BLaER1 treated with 17β-estradiol and CSF1 and Interleukin-3, amounts not matched to agents 10 nM and 100 nM (cell line): ENCODE results near the gene RASSF5.
A peak's percentile ranks its signal among the peaks of the same experiment; 100 is the strongest.

Experiments used
- H3K27ac ChIP-seq, 11 experiments: shearing (Covaris generic); formaldehyde crosslinking; 2 replicates each; pipeline ENCODE4 v1.8.1; 2022
- H3K27me3 ChIP-seq, 11 experiments: shearing (Covaris generic); formaldehyde crosslinking; 2 replicates each; pipeline ENCODE4 v1.8.1; 2022
- H3K36me3 ChIP-seq, 11 experiments: shearing (Covaris generic); formaldehyde crosslinking; 2 replicates each; pipeline ENCODE4 v1.8.1; 2022
- H3K4me1 ChIP-seq, 10 experiments: shearing (Covaris generic); formaldehyde crosslinking; 2 replicates each; pipeline ENCODE4 v1.8.1; 2022
- H3K4me2 ChIP-seq, 11 experiments: shearing (Covaris generic); formaldehyde crosslinking; 2 replicates each; pipeline ENCODE4 v1.8.1; 2022
- H3K4me3 ChIP-seq, 10 experiments: shearing (Covaris generic); formaldehyde crosslinking; 2 replicates each; pipeline ENCODE4 v1.8.1; 2022
- H3K9ac ChIP-seq, 11 experiments: shearing (Covaris generic); formaldehyde crosslinking; 2 replicates each; pipeline ENCODE4 v1.8.1; 2022
- H3K9me3 ChIP-seq, 11 experiments: shearing (Covaris generic); formaldehyde crosslinking; replicated peaks in 1 of 11; 2 replicates each; pipeline ENCODE4 v1.8.1; 2022
- H4K20me1 ChIP-seq, 11 experiments: shearing (Covaris generic); formaldehyde crosslinking; 2 replicates each; pipeline ENCODE4 v1.8.1; 2022
- Cebpa-rat ChIP-seq, 11 experiments: shearing (Covaris generic); IDR thresholded peaks; 2 replicates each; pipeline ENCODE4 v1.8.1; 2022

Gene RASSF5

DNA sequence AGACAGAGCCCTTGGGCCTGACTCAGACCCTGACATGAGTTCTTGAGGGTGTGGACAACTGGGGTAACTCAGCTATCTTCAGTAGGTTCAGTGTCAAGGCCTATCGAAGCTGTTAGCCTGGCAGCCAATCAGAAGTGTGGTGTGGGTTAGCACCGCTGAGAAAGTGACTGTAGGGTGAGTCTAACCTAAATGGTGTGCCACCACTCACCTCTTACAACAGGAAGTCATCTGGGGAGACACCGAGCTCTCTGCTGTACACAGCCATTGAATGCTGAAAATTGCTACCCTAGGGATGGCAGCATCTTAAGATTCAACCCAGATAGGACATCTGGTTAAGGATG lies 44.6 kb downstream of the RASSF5 start:
- Histone ChIP-seq H3K4me3 (no peak overlapping the region), H3K4me1 (peaks cover 30 to 77% (median 56%) of the 10 kb centered on the region in 10 experiments), H3K27ac (peak overlapping the region in 1 of 11 experiments; percentile 12; a peak in 2 of 22 replicates), H3K9ac (no peak overlapping the region), H4K20me1 (no peaks in the 10 kb centered on the region), H3K27me3 (no peaks in the 10 kb centered on the region), H3K36me3 (peaks cover 0 to 15% (median 8%) of the 10 kb centered on the region in 11 experiments; a peak in 7 of 22 replicates), H3K4me2 (peak overlapping the region in 10 of 11 experiments; percentile 5 to 55 (median 34); a peak in 14 of 22 replicates), H3K9me3 (peaks cover 0 to 12% (median 0%) of the 10 kb centered on the region in 11 experiments; a peak in 4 of 22 replicates)
- no peak for TF ChIP-seq Cebpa-rat (IDR thresholded peaks at IDR 0.05)

DNA sequence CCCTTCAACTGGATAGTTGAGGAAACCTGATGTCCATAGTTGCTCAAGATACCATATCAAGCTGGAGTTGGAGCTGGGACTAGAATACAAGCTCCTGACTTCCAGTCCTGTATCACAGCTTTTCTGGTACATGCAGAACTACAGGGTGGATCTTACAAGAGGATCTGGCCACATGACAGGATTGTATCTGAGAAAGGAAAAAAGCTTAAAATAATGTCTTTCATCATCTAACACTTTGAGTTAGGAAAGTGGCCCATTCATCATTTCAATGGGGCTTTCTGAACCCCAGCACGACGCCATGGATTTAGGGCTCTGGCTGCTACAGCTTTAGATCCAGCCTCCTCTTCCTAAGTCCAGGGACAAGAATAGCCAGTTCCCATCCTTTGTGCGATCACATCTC lies 46.9 kb downstream of the RASSF5 start:
- no peak for TF ChIP-seq Cebpa-rat (IDR thresholded peaks at IDR 0.05)
- H3K27me3 ChIP-seq: no peaks in the 10 kb centered on the region
- peaks cover 37 to 76% (median 65%) of the 10 kb centered on the region in 10 experiments for H3K4me1 ChIP-seq
- H3K9me3 ChIP-seq: no peaks in the 10 kb centered on the region
- H3K4me3 ChIP-seq: no peak overlapping the region
- H3K27ac ChIP-seq: peak overlapping the region in 3 of 11 experiments; percentile 6 to 95 (median 11); a peak in 2 of 22 replicates
- peak overlapping the region in 1 of 11 experiments; percentile 12; a peak in 1 of 22 replicates for H3K9ac ChIP-seq
- peaks cover 0 to 7% (median 0%) of the 10 kb centered on the region in 11 experiments; a peak in 2 of 22 replicates for H3K36me3 ChIP-seq
- H3K4me2 ChIP-seq: peak overlapping the region; percentile 10 to 100 (median 98); a peak in 18 of 22 replicates
- no peaks in the 10 kb centered on the region; a peak in 1 of 22 replicates for H4K20me1 ChIP-seq

DNA sequence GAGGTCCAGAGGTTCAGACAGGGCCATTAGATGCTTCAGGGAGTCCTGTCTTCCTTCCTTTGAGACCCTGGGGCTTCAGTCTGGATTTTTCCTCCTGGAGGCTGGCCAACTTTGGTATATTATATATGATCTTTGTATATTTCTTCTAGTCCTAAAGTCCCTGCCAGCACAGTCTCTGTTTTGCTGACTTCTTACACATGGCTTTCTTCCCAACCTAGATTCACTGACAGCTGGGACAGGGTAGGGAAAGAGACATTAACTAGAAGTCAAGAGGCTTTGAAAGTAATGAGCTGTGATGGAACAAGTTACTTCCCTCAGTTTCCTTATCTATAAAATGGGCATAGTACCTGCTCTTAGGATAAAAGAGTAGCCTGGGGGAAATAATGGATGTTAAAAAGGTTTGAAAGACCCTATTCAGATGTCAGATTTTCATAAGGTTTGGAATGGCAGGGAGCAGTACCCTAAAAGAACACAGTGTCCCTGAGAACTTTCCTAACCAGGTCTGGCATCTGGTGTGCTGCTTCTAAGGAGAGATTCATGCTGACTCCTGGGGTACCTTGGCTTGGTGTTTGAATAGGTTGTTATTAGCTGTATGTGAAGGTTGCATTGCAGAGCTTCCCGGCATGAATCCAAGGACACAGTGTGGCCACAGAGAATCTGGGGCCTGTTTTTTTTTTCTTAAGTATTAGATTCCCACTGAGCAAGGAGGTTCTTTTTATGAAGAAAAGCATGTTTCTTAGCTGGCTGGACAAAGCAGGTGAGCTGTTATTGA lies 47.6 kb downstream of the RASSF5 start:
- Histone ChIP-seq H3K9me3 (no peaks in the 10 kb centered on the region), H3K4me3 (no peak overlapping the region), H3K4me1 (peaks cover 44 to 79% (median 69%) of the 10 kb centered on the region in 10 experiments), H3K4me2 (peak overlapping the region; percentile 92 to 100 (median 99)), H4K20me1 (no peaks in the 10 kb centered on the region; a peak in 1 of 22 replicates), H3K9ac (peak overlapping the region; percentile 13 to 97 (median 56); a peak in 14 of 22 replicates), H3K36me3 (peaks cover 0 to 3% (median 0%) of the 10 kb centered on the region in 11 experiments; a peak in 1 of 22 replicates), H3K27ac (peak overlapping the region in 9 of 11 experiments; percentile 7 to 98 (median 96); a peak in 14 of 22 replicates), H3K27me3 (no peaks in the 10 kb centered on the region)
- no peak for TF ChIP-seq Cebpa-rat (IDR thresholded peaks at IDR 0.05)

DNA sequence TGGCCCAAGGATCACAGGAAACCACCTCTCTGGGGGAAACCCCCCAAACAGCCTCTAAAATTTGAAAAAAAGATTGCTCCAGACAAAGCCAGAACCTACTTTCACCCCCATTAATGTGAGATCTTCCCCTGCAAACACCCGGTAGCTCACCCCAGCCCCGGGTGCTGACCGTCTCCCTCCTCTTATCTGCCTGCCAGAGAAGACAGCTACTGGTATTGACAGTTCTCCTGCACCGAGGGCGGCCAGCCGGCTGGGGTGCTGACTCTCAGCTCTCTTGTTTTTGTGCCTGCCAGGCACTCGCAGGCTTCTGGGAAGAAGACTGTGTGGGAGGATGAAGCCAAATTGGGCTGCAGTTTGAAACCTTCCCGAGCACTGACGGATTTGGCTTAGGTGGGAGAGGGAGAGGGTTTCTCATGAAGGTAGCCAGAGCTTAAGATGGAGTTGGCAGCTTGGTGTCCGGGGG lies 48.2 kb downstream of the RASSF5 start:
- Histone ChIP-seq H3K9ac (peak overlapping the region; percentile 13 to 97 (median 56); a peak in 15 of 22 replicates), H3K4me2 (peak overlapping the region; percentile 92 to 100 (median 99))

GRCh38 chr1:206556047-206556749 lies 48.9 kb downstream of the RASSF5 start:
- Histone ChIP-seq H3K9me3 (no peaks in the 10 kb centered on the region), H3K4me3 (peak overlapping the region in 8 of 10 experiments; percentile 83 to 95 (median 92); a peak in 9 of 20 replicates), H3K4me1 (peaks cover 57 to 80% (median 72%) of the 10 kb centered on the region in 10 experiments), H3K9ac (peak overlapping the region; percentile 13 to 97 (median 94); a peak in 18 of 22 replicates), H4K20me1 (peaks cover 0 to 12% (median 0%) of the 10 kb centered on the region in 11 experiments; a peak in 2 of 22 replicates), H3K27me3 (no peaks in the 10 kb centered on the region), H3K27ac (peak overlapping the region in 10 of 11 experiments; percentile 88 to 98 (median 96); a peak in 19 of 22 replicates), H3K36me3 (peaks cover 5 to 16% (median 13%) of the 10 kb centered on the region in 11 experiments; a peak in 17 of 22 replicates), H3K4me2 (peak overlapping the region; percentile 92 to 100 (median 99))
- no peak for TF ChIP-seq Cebpa-rat (IDR thresholded peaks at IDR 0.05)

More for the DNA sequence above, 48.2 kb downstream of the RASSF5 start:
- Histone ChIP-seq H3K36me3 (peaks cover 0 to 9% (median 6%) of the 10 kb centered on the region in 11 experiments; a peak in 11 of 22 replicates), H3K4me1 (peaks cover 50 to 80% (median 70%) of the 10 kb centered on the region in 10 experiments), H3K4me3 (no peak overlapping the region), H4K20me1 (peaks cover 0 to 5% (median 0%) of the 10 kb centered on the region in 11 experiments; a peak in 2 of 22 replicates), H3K9me3 (no peaks in the 10 kb centered on the region), H3K27me3 (no peaks in the 10 kb centered on the region), H3K27ac (peak overlapping the region; percentile 7 to 98 (median 95); a peak in 19 of 22 replicates)
- no peak for TF ChIP-seq Cebpa-rat (IDR thresholded peaks at IDR 0.05)

- Histone ChIP-seq H4K20me1 (peaks cover 0 to 17% (median 0%) of the 10 kb centered on the region in 11 experiments; a peak in 2 of 22 replicates), H3K9ac (peak overlapping the region; percentile 90 to 97 (median 94)), H3K27ac (peak overlapping the region; percentile 88 to 98 (median 95)), H3K4me3 (peak overlapping the region; percentile 75 to 96 (median 92)), H3K27me3 (no peaks in the 10 kb centered on the region), H3K36me3 (peaks cover 12 to 24% (median 21%) of the 10 kb centered on the region in 11 experiments; a peak in 19 of 22 replicates), H3K4me1 (peaks cover 65 to 80% (median 72%) of the 10 kb centered on the region in 10 experiments), H3K4me2 (peak overlapping the region; percentile 92 to 100 (median 99)), H3K9me3 (no peaks in the 10 kb centered on the region)
- TF ChIP-seq Cebpa-rat (IDR thresholded peaks at IDR 0.05): no peak
These were observed 49.7 kb downstream of the RASSF5 start for GRCh38 chr1:206556750-206557635.

DNA sequence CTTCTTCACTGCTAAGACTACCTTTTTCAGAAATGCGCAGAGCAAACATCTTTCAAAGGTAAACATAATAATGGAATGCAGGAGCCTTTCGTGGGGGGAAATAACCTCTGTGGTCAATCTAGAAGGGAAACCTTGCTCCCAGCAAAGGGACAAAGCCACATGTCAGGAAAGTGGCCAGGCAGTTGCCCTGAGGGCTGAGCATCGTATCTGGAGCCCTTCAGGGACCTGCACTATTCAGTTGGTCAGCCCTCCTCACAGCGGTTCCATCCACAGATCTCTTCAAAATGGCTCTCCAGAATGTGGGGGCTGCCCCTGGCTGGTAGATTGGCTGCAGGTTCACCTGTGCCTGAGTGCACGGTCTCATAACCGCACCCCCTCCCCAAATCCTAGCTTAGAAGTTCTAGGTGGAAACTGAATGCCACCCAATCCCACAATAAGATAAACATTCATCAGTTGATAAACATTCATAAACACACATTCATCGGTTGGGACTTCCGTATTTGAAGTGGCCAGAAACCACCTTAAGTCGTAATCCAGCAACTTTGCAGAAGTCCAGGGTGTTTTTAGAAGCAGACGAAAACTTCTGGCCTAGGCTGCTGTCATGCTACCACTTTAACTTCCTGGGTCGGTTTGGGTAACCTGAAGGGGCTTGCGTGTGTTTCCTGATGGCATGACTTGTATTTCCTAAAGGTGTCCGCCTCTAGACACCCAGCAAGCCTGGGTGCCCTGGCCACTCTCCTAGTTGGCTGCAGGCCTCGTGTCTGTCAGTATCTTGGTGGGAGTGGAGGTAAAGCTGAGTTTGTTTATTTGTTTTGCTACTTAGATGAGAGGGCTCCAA lies 50.5 kb downstream of the RASSF5 start:
- Histone ChIP-seq H3K4me2 (peak overlapping the region; percentile 92 to 100 (median 99)), H3K27ac (peak overlapping the region; percentile 88 to 98 (median 95)), H4K20me1 (peaks cover 0 to 23% (median 0%) of the 10 kb centered on the region in 11 experiments; a peak in 2 of 22 replicates), H3K36me3 (peaks cover 15 to 29% (median 26%) of the 10 kb centered on the region in 11 experiments; a peak in 19 of 22 replicates), H3K9me3 (no peaks in the 10 kb centered on the region), H3K9ac (peak overlapping the region; percentile 90 to 97 (median 94)), H3K4me1 (peaks cover 71 to 82% (median 76%) of the 10 kb centered on the region in 10 experiments), H3K27me3 (no peaks in the 10 kb centered on the region), H3K4me3 (peak overlapping the region; percentile 75 to 96 (median 92))
- TF ChIP-seq Cebpa-rat (IDR thresholded peaks at IDR 0.05): no peak
